Activated effector memory CD4-positive, alpha-beta T cell treated with anti-CD3 and anti-CD28 coated beads, Interleukin-2, amount 50 U/mL, for 16 hours (primary cell): ENCODE measurements around the gene DCAF17.
"Not testable (repeated sequence)": the region's sequence is repeated elsewhere in the genome, so short reads cannot be mapped to it uniquely, and the experiment has no call there.

Experiments
- DNase-seq: peaks from one replicate; pipeline ENCODE4 v3.0.0-alpha.2; 2020

The DCAF17 gene

DNA sequence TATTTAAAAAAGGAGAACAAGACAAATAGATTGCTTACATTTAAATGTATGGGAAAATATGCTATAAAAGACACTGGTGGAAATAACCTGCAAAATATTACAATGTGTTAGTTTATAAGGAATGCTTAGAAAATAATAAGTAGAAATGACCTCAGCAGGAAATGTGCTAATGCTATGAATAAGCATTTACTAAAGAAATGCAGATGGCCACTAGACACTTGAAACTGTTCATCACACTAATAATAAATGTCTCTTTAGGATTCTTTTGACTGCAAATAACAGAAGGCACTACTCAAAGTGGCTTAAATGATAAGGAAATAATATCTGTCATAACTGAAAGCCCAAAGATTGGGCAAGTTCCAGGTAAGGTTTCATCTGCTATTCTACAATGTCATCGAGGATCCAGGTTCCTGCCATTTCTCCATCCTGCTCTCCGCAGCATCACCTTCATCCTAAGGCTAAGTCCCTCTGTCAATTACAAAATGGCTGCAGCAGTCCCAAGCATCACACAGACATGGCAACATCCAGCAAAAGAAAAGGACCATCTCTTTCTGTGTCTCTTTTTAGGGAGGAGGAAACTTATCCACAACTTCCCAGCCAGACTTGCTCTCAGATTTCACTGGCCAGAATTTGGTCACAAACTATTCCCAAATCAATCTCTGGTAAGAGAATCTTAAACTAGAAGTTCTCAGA lies 22.1 kb upstream of the DCAF17 start:
- DNase-seq, result no peak

DNA sequence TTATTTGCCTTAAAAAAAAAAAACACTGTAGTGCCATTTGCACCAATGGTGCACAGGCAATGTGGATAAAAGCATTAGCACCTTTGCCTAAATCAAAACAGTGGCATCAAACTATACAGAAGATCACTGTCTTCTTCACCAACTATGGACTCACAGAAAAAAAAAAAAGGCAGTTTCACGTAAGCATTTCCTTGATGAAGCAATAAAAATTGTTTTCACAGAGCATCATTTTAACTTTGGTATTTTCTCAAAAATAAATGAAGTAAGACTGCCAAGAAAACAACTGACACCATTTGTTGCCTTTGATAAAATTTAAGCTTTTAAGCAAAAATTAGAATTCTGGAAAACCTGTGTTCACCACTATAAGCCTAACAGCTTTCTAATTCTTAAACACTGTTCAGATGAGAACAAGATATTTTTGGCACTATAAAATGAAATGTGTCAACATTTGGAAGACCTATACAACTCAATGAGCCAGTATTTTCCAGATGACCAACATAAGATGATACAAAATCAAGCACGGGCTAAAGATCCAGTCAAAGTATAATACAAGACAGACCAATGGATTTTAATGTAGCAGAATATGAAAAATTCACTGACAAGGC lies 21.4 kb upstream of the DCAF17 start:
- DNase-seq, result no peak

DNA sequence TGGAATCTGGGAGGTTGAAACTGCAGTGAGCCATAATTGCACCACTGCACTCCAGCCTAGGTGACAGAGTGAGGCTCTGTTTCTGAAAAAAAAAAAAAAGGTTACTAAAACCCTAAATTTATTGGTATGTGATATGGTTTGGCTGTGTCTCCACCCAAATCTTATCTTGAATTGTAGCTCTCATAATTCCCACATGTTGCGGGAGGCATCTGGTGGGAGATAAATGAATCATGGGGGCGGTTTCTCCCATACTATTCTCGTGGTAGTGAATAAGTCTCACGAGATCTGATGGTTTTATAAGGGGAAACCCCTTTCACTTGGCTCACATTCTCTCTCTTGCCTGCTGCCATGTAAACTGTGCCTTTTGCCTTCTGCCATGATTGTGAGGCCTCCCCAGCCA lies 19.4 kb upstream of the DCAF17 start:
- not testable (repeated sequence) for DNase-seq

DNA sequence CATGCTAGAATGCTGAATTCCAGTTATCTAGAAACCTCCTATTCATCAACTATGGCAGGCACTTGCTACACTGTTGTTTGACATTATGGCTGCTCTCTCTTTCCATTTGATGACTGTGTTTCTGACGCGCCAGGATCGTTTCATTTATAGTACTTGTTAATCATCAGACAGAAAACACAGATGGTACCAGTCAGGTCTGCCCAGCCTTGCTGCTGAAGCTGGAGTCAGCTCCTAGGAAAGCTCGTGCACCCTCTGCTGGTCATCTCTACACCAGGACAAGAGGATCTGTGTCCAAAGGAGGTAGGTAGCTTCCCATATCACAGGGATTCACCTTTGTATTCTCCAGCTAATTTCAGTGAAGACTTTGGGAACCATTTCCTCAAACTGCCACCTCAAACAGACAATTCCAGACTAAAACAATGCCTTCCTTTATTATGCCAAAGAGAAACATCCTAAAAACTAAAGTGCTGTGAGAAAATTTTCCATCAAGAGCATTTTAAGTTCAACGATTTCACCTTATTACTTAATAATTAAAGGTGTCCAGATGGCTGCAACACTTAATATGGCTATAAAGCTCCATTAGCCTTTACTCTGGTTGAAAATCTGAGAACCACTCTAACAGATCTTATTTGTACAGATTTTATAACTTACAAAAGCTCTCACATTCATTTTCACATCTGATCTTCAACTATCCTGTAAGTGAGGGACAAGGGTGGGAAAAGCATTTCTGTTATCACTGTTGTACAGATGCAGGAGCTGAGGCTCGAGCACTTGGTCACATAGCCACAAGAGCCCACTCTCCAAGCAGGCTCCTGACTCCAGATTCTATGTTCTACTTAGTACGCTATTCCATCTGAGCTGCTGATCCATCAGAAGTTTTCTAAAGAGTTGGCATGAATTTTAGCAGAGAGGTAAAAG lies 17.8 kb upstream of the DCAF17 start:
- peak; percentile 91 for DNase-seq

DNA sequence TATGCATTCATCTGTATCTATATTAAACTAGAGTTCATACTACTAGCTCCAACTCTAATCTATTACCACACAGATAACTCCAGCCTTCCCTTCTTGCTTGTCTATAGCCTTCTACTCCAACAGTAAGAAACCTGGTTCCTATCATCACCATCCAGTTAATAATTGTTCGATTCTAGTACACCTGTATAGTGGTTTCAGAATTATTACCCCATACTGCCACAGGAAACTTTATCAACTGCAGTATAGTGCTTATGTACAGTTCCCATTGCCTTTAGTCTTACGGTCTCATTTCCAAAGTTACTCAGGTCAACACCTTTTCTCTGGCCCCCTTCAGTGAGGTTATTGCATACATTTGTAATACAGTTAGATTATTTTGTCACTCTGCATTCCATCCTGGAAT lies 14.7 kb upstream of the DCAF17 start:
- no peak for DNase-seq

DNA sequence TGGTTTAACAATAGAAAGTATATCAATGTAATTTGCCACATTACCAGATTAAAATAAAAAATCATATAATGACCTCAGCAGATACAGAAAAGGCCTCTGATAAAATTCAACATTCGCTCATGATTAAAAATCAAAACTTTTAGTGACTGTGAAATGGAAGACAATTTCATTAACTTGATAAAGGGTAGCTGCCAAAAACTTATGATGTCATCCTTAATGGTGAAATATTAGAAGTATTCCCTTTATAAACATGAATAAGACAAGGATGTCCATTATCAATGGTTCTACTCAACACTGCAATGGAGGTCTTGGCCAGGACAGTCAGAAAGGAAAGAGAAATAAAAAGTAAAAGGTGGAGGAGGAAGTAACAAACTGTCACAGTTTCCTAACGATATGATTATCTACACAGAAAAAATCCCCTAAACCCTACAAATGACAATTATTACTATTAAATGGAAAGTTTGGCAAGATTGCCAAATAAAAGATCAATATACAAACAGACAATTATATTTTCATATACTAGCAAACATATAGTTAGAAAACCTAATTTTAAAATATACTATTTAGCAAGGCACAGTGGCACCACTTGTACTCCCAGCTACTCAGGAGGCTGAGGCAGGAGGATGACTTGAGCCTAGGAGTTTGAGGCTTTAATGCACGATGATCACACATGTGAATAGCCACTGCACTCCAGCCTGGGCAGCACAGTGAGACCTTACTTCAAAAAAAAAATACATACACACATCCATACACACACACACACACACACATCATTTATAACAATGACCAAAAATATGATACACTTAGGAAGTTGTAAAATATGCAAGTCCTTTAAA lies 13.1 kb upstream of the DCAF17 start:
- no peak for DNase-seq

DNA sequence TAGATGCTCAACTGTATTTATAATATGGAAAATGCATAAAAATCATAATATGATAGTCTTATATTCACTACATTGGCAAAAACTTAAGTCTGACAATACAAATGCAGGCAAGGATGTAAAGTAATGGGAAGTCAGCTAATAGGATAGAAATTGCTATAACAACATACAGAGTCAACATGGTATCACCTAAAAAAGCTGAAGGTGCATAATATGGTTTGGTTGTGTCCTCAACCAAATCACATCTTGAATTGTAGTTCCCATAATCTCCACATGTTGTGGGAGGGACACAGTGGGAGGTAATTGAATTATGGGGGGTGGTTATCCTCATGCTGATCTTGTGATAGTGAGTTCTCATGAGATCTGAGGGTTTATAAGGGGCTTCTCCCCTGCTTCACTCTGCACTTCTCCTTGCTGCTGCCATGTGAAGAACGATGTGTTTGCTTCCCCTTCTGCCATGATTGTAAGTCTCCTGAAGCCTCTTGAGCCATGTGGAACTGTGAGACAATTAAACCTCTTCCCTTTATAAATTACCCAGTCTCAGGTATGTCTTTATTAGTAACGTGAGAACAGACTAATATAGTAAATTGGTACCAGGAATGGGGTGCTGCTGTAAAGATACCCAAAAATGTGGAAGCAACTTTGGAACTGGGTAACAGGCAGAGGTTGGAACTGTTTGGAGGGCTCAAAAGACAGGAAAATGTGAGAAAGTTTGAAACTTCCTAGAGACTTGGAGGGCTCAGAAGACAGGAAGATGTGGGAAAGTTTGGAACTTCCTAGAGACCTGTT lies 11.1 kb upstream of the DCAF17 start:
- not testable (repeated sequence) for DNase-seq

DNA sequence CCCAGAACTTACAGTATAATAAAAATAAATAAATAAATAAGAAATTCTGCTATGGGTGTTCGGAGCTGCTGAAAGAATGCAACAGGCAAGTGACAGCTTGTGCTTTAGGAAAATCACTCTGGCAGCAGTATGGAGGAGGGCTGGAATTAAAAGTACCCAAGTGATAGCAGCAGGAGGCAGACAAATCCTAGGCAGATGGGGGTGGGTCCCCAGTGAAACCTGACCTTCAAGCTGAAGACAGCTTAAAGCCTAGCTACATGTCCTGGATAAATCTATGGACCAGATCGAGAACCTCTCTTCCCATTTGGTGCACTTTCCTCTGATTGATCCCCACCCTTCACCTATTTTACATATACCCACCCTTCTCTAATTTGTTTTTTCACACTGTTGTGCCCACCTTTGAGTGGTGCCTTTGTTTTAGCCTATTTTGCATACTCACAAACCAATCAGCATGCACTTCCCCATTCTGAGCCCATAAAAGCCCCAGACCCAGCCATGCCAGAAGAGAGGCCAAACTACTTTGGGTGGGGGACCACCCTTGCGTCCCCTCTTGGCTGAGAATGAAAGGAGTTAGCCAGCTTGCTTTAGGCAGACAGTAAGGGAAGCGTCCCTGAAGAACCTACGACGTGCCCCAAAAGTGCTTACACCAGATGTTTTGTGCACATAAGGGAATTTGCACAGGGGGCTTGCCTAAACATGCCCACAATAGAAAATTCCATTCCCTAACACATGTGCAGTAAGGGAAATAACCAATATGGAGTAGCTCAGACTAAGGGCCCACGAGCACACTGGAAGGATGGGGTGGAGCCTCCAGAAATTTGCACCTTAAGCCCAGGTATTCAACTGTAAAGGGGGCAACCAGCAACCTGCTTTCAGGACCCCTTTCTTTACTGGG lies 3.3 kb upstream of the DCAF17 start:
- DNase-seq, result no peak

DNA sequence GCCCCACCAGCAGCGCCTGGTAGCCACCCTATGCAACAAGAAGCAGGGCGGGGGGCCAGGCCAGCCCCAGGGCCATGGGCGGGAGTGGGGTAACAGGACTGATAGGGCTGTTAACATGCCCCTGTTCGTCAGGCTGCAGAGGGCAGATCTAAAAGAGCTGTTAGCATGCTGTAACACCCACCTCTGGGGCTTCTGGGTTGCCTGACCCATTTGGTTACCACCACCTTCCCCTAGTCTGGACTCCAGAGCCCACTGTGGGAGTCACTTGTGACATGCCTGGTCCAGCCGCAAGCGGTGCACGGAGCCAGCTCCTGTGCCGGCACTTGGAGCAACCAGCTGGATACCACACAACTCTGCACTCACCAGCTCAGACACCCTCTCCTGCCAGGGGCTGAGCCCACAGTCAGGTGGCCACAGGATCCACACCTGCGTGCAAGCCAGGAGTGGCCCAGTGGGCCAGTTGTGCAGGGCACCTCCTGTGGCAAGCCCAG lies 2.3 kb upstream of the DCAF17 start:
- DNase-seq, result no peak

DNA sequence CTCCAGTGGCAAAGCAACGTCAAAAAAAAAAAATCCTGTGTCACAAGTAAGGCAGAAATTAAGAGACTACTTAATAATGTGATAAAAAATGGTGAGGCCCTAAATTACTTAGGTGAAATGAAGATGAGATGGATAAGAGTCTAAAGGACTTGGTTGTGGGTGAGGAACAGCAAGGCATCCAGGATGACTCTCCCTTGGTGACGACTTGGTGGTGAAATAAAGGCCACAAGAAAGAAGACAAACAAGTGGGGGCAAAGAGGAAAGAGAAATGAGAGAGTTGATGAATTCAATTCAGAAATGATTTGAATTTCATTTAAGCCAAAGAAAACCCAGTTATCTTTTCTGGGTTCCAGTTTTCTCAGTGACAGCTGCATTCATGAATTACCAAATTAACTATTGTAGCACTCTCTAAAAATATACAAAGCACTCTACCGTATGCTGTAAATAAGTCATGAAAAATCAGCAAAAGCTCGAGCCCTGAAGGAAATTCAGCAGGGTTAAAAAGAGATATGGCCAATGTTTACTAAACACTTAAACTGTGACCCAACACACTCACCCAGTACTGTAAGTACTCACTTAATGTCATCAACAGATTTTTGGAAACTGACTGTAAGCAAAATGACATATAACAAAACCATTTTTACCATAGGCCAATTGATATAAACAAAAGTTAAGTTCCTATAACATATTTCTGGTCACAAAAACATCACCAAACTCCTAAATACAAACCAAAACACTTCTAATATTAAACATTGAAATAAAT lies 1.6 kb upstream of the DCAF17 start:
- no peak for DNase-seq

DNA sequence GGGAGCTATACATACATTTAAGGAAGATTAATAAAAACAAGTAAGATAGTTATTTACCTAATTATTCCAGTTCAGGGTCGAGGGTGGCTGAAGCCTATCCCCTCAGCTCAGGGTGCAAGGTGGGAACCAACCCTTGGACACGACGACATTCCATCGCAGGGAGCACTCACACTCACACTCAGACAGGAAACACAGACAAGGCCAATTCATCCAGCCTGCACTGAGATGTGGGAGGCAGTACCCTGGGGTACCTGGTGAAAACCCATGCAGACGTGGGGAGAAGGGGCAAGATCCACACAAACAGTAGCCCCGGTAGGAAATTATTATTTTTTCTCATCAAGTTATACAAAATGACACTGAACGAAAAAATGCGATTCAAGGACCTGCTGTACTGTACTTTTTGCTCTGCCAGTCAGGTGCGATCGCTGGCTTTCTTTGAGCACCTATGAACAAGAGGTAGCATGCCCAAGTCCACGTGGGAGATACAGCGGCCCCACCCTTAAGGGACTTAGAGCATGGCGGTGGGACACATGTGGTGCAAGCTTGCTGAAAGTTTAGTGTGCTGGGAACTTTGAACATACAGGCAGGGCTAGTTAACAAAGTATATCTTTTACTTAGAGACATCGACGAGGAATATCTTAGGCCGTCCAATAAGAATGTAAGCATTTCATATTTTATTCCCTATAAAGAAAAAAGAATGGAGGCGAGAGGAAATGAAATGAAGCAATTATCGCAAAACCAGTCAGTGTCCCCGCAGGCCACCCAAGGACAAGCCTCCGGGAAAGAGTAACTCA lies 860 bp upstream of the DCAF17 start:
- DNase-seq, result peak; percentile 80

DNA sequence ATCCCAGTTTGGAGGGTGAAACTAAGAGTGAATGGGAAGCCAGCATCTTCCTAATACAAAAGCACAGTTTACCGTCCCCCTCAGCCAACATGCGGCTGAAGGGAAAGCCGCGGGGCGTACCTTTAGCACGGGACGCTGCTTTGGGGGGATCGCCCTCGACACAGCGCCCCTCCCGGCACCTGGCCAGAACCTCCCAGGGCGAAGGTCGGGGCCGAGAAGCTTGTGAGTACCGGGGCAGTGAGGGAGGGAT lies 338 bp upstream of the DCAF17 start, which contains the start of gene METTL8:
Gene METTL8, minus strand, starts transcription at position 228 of the 250 bp plus-strand sequence. CDS start 41,805 bp downstream, outside the sequence.
- DNase-seq, result no peak

DNA sequence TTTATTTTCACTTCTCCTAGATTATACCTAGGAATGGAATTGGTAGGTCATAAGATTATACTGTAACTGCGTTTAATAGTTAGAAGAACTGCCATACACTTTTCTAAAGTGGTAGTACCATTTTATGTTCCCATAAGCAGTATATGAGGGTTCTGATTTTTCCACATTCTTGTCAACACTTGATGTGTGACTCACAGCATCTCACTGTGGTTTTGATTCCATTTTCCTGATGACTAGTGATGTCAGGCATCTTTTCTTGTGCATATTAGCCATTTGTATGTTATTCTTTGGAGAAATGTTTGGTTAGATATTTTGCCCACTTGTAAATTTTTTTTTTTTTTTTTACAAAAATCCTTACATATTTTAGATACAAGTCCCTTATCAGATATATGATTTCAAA lies 2.3 kb downstream of the DCAF17 start:
- DNase-seq, result no peak

DNA sequence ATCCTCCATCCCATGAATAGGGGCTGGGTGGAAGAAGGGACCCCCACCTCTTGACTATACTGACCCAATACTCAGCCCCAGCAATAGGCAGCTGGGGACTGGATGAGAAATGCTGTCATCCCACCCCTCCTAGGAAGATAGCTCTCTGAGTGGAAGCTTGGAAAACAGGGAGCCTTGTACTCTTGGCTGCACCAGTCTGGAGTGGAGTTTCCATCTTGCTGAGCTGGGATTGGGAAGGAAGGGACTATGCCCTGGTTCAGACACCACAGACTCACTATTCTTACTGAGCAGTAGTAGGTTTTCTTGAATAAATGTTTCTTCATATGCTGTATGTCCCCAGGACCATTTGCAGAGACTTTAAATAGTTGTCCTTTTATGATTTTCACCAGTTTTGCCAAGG lies 7.4 kb downstream of the DCAF17 start:
- no peak for DNase-seq

DNA sequence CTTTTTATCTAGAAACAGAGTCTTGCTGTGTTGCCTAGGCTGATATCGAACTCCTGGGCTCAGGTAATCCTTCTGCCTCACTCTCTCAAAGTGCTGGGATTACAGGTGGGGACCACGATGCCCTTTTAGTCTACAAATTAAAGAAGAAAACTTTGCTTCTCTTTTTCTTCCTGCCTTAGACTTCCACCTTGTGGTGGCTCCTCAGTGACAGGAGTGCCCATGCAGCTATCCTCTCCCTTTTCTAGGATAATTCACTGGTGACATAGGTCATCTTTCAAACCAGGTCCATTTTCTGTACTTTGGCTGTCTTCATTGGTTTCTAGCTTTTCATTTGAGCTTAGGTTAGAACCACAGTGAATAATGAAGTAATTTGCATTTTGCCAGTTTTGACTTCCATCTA lies 13.6 kb downstream of the DCAF17 start:
- no peak for DNase-seq

DNA sequence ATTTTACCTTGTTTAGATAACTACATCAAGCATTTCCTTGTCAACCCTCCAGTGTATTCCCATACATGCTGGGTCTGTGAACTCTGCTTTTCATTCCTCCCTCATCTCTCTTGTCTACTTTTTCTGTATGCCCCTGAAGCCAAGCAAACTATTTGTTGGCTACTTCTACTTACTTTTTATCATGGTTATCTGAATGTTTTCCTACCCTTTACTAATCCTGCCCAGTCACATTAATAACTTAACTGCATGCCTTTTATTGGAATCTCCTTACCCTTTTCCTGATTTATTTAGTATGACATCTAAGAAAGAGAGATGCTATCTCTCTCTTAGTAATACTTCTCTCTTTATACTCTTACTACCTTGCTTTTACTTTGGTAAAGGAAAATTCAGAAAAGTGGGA lies 17.0 kb downstream of the DCAF17 start:
- DNase-seq, result no peak

DNA sequence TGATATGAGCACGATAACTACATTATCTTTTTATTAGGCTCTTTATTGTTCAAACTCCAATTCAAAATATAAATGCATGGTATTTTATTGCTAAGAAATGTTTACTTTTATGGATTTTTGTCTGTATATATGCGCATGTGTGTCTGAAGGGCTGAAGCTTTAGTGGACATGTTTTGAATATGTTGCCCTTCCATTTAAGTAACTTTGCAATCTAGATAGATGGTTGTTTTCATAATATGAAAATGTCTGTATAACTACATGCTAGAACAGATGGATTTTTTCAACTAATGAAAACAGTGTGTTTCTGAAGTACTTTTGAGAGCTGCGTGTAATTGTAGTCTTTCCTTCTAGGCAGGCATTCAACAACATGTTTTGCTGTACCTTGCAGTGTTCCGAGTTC lies 18.7 kb downstream of the DCAF17 start:
- no peak for DNase-seq

DNA sequence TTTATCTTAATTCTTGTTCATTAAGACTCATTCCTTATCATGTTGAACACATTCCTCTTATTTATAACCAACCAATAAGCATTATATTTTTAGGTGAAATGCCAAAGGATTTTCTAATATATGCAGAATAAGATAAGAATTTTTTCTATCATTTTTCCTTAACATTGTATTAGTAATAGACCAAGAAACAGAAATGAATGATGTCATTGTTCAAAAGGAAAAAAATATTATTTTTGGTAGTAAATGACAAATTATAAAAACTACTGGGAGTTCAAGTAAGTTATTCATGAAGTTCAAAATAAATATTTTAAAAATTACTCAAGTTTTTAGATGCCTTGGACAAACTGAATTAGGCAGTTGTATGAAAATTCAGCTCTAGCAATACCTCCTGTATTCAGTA lies 25.5 kb downstream of the DCAF17 start:
- no peak for DNase-seq

DNA sequence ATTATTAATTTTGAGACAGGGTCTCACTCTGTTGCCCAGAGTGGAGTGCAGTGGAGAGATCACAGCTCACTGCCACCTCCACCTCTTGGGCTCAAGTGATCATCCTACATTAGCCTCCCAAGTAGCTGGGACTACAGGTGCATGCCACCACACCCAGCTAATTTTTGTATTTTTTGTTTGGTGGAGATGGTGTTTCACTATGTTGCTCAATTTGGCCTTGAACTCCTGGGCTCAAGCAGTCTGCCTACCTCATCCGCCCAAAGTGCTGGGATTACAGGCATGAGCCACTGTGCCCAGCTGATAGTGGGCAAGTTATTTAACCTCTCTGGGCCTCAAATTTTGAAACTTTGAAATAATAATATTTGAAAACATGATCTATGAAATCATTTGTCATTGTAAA lies 26.5 kb downstream of the DCAF17 start:
- no peak for DNase-seq
